Umbilical cord (tissue), 2 donors: ENCODE measurements around the gene PNMT. TPM values are rescaled to one million over a fixed set of nuclear protein-coding genes. Genes with fewer than 3 reads are reported as not detected.
"Not testable (repeated sequence)": the region's sequence is repeated elsewhere in the genome, so short reads cannot be mapped to it uniquely, and the experiment has no call there.

Experiments used
- DNase-seq: peaks from one replicate; pipeline ENCODE4 v3.0.0-alpha.2; 2015; ENCODE audit warnings: low spot score
- total RNA-seq: library from RNA; depleted of rRNA; stranded (reverse); fragments of >200 nt; gene quantifications from one replicate; pipeline ENCODE4 v1.2.3, GENCODE V29; 2014; ENCODE audit warnings: low replicate concordance; ENCODE audit not compliant: insufficient read depth

Gene PNMT
- total RNA-seq, 1 donor from 2014 or later, result not detected

DNA sequence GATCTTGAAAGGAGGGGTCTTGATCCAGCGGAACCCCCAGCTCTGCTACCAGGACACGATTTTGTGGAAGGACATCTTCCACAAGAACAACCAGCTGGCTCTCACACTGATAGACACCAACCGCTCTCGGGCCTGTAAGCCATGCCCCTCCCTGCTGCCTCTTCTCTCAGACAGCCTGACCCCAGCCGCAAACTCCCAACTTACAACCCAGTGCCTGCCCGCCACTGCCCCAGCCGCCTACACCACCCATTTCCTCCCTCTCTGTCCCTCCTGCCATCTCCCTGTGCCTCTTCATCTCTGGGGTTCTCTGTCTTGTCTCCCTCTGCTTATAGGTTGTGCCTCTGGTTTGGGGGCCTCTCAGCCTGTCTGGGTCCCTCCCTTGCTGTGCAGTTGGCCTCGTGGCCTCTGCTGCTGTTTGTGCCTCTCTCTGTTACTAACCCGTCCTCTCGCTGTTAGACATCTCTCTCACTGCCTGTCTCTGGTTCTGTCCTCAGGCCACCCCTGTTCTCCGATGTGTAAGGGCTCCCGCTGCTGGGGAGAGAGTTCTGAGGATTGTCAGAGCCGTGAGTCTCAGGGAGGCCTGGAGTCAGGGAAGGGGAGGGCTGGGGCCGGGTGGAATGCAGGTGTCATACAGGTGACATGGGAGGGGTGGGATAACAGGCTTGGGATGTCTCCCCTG is 41.2 kb downstream of the PNMT start:
- no peak for DNase-seq

DNA sequence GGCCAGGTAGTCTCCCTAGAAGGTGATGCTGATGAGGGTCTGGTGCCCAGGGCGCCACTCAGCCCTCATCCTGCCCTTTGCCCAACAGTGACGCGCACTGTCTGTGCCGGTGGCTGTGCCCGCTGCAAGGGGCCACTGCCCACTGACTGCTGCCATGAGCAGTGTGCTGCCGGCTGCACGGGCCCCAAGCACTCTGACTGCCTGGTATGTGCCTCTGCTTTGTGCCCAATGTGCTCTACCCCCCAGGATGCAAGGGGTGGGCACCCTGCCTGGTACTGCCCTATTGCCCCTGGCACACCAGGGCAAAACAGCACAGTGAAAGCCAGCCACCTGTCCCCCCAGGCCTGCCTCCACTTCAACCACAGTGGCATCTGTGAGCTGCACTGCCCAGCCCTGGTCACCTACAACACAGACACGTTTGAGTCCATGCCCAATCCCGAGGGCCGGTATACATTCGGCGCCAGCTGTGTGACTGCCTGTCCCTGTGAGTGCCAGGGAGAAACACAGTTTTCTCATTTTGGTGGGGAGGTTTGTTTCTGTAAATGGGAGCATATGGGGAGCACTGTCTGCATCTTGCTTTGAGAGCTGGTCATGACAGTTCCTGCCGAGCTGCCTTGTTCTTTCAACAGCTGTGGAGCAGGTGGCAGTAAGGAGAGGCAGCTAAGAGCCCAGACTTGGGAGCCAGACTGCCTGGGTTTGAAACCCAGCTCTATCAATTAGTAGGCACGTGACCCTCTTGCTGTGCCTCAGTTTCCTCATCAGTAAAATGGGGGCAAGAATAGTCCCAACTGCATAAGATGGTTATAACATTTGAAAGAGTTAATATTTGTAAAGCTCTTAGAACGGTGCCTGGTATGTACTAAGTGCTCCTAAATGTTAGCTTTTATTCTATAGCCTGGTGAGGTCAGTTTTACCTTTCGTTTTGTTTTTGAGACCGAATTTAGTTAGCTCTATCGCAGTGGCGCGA is 42.0 kb downstream of the PNMT start:
- DNase-seq, result no peak

DNA sequence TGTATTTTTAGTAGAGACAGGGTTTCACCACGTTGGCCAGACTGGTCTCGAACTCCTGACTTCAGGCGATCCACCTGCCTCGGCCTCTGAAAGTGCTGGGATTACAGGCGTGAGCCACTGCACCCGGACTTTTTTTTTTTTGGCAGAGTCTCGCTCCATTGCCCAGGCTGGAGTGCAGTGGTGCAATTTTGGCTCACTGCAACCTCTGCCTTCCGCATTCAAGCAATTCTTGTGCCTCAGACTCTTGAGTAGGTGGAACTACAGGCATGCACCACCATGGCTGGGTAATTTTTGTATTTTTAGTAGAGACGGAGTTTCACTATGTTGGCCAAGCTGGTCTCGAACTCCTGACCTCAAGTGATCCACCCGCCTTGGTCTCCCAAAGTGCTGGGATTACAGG is 42.8 kb downstream of the PNMT start:
- not testable (repeated sequence) for DNase-seq

DNA sequence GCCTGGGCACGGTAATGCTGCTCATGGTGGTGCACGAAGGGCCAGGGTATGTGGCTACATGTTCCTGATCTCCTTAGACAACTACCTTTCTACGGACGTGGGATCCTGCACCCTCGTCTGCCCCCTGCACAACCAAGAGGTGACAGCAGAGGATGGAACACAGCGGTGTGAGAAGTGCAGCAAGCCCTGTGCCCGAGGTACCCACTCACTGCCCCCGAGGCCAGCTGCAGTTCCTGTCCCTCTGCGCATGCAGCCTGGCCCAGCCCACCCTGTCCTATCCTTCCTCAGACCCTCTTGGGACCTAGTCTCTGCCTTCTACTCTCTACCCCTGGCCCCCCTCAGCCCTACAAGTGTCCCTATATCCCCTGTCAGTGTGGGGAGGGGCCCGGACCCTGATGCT is 43.6 kb downstream of the PNMT start:
- no peak for DNase-seq

- DNase-seq, result no peak
Observed at GRCh38 chr17:39714234-39714633, 46.0 kb downstream of the PNMT start.

- no peak for DNase-seq
Observed at GRCh38 chr17:39715375-39716072, 47.3 kb downstream of the PNMT start.

- DNase-seq, result no peak
Observed at GRCh38 chr17:39716073-39716818, 48.0 kb downstream of the PNMT start.

- no peak for DNase-seq
Observed at GRCh38 chr17:39716879-39717536, 48.8 kb downstream of the PNMT start.

DNA sequence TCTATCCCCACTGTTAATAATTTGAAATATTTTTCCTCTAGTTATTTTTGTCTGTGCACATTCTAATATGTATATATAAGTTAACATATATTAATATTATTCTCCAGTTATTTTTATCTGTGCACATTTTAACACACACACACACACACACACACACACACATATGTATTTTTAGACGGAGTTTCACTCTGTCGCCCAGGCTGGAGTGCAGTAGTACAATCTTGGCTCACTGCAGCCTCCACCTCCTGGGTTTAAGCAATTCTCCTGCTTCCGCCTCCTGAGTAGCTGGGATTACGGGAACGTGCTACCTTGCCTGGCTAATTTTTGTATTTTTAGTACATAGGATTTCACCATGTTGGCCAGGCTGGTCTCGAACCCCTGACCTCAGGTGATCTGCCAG is 49.4 kb downstream of the PNMT start:
- DNase-seq, result no peak

DNA sequence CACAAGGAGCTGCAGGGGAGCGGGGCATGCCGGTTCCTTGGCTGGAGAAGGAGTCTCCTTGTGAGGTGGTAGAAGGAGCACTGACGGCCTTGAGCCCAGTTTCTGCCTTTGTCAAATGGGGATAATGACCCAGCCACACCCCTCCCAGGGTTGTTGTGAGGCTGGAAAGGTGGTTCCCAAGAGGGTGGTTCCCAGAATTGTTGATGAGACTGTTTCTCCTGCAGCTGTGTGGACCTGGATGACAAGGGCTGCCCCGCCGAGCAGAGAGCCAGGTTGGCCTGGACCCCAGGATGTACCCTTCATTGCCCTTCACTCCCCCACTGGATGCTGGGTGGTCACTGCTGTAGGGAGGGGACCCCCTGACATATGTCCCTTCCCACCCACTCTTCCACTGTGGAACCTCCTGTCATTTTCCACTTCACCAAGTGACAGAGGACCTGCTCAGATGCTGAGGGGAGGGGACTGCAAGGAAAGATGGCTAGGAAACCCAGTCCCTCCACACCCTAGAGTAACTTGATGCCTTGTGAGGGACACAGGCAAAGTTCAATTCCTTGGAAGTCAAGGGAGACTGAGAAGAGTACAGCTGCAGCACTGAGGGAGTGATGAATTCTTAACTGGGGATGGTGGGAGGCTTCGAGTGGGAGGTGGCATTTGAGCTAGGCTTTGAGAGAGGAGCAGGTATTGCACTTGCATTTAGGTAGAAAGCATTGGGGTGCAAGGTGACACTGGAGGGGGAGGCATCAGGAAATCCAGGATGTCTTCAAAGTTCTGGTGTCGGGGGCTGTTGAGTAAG is 51.5 kb downstream of the PNMT start:
- no peak for DNase-seq

Other genes with a start within 250 kb of the PNMT start
- 12.3 TPM for gene MED1, start 217.2 kb upstream of the PNMT start, total RNA-seq
- gene CDK12, start 207.0 kb upstream of the PNMT start, total RNA-seq, result 19.0 TPM
- gene NEUROD2, start 60.5 kb upstream of the PNMT start, total RNA-seq, result 1.4 TPM
- 6.5 TPM for gene PPP1R1B, start 41.5 kb upstream of the PNMT start, total RNA-seq
- 20.5 TPM for gene STARD3, start 31.3 kb upstream of the PNMT start, total RNA-seq
- 0.24 TPM for gene TCAP, start 3.1 kb upstream of the PNMT start, total RNA-seq
- gene PGAP3, start 19.6 kb downstream of the PNMT start, total RNA-seq, result 12.8 TPM
- gene ERBB2, start 31.6 kb downstream of the PNMT start, total RNA-seq, result 36.8 TPM
- 9.9 TPM for gene MIEN1, start 62.1 kb downstream of the PNMT start, total RNA-seq
- gene GRB7, start 69.5 kb downstream of the PNMT start, total RNA-seq, result 1.7 TPM
- gene IKZF3, start 195.9 kb downstream of the PNMT start, total RNA-seq, result 3.4 TPM
- gene ZPBP2, start 199.7 kb downstream of the PNMT start, total RNA-seq, result 5.3 TPM